HG03135 (cell line): ENCODE measurements around the gene MCRS1.
"Not testable (repeated sequence)": the region's sequence is repeated elsewhere in the genome, so short reads cannot be mapped to it uniquely, and the experiment has no call there.

Experiments
- ATAC-seq: cut with Tn5 transposase; IDR thresholded peaks from one replicate; pipeline ENCODE4 v1.9.1; 2021; ENCODE audit warnings: mild to moderate bottlenecking, moderate library complexity; ENCODE audit not compliant: unreplicated experiment

MCRS1 gene

DNA sequence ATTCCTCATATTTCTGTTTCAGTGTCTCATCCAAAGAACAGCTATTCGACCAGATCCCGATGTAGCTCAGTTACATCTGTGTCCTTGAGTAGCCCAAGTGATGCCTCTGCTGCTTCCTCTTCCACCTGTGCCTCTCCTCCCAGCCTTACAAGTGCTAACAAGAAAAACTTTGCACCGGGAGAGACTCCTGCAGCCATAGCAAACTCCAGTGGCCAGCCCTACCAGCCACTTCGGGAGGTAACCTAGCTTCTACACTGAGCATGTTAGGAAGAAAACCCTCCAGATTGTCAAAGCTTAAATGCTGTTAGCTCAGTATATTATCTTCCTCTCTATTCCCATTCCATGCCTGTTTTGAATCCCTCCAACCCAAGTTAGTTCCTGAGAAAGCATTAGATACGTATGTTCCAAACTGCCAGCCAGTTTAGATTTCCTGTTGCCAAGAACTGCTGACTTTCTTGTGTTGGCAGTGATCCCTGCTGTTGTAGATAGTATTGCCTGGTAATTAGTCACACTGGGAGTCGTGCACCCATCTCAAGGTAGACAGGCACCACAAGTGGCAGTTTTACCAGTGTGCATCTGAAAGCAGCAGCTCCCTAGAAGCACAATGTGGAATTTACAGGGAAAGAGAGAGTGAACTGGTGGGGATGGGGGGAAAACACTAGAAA is 43.1 kb downstream of the MCRS1 start:
- ATAC-seq, result no peak

DNA sequence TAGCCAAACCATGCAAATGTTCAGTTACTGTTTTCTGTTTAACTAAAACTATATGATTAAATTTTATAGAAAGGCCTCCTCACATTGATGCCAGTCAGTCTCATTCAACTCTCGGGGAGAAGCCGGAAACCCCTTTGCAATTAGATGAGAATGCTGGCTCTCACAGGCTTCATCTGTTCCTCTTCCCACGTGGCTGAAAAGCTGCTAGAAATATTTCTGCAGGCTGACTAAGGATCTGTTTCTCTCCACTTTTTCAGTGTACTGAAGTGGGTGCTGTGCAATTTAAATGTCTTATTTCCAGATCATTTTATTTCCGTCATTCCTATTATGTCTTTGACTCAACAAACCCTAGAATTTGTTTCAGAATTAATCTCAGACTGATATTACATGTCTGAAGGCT is 46.6 kb downstream of the MCRS1 start:
- ATAC-seq, result no peak

DNA sequence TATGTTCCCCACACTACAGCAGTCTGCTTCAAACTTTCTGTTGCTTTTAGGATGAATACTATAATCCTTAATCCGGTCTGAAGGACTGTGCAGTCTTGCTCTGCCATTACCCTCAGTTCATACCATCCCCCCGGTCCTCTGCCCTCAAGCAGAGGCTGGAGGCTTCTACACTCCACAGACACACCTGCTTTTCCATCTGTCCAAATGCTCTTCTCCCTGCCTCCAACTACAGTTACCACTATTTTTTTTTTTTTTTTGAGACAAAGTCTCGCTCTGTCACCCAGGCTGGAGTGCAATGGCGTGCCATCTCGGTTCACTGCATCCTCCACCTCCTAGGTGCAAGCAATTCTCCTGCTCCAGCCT is 48.4 kb downstream of the MCRS1 start:
- ATAC-seq, result no peak

DNA sequence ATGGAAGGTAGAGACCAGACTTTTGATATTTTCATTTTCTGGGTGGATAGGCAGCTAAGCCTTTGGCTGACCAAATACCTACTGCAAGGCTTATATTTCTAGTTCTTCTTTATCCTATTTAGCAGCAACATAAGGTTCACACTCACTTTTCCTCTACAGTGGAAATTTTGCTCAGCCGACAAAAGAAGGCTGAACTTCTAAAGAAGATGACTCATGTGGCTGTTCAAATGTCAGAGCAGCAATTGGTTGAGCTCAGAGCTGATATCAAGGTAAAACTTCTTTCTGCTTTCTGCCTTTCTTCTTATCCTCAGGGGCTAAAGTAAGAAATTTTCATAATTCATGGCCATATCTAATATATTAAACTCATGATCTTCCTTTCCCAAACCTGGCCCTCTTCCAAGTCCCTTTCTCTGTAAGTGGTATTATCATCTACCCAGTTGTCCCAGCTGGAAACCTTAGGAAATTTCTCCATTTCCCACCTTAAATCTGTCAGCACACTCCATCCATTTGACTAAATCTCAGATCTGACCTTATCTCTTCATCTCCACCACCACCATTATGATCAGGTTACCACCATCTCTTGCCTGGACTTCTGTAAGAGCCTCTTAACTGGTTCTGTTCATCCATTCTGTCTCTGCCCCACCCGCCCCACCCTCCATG is 48.9 kb downstream of the MCRS1 start:
- ATAC-seq, result no peak

DNA sequence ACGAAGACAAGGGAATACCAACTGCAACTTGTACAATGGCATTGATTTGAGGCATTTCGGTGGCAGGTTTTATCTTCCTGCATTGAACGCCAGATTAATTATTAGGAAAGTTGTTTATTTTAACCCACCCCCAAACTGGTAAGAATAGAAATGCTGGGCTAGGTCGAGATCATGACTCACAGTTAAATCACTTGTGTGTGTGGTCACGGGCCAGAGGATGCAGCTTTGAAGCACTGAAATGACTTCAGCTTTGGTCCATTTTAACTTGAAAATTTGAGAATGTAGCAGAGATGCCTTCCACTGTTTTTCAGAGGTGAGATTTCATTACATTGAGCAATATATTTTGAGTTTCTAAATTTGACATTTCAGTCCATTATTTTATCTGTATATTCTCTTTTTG is 52.7 kb downstream of the MCRS1 start:
- no peak for ATAC-seq

DNA sequence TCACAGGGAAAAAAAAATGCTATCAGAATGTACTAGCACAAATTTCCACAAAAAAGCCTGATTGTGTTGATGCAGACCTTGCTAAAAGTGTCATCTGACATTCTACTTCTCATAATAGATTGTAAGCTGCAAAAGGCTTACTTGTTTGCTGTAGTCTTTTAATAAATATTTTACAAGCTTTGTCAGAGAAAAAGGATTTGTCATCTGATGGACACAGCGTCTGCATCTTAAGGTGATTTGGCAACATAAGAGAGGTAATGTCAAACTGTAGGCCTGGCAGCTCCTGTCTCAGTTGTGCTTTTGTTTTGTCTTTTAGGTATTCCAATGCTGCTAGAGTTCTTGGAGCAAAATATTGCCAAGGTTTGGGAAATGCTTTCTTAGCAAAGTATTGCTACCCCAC is 55.4 kb downstream of the MCRS1 start:
- ATAC-seq, result no peak

DNA sequence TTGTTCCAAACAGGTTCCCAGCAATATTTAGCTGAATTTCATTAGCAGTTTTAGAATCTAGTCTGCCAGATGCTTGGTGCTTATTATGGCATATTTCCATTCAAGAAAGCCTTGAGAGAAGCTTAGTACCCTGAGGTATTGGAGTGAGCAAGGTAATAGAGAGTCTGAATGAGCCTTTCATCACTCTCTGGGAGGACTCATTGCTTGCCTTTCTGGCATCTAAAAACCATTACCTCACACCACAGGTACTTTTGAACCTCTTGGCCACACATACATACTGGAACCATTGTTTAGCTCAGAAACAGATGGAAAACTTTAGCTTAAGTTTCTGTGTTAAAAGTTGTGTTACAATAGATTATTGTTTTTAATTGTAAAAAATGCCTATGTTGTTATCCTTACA is 56.5 kb downstream of the MCRS1 start:
- ATAC-seq, result no peak

DNA sequence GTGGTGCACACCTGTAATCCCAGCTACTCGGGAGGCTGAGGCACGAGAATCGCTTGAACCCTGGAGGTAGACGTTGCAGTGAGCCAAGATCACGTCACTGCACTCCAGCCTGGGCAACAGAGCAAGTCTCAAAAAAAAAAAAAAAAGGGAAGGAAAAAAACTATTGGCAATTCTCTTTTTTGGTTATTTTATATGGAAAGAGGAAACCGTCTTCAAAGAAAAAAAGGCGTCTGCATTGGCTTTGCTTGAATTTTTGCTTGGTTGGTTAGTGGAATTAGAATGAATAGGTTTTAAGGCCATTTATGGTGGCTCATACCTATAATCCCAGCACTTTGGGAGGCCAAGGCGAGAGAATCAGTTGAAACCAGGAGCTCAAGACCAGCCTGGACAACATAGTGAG is 58.3 kb downstream of the MCRS1 start:
- ATAC-seq, result not testable (repeated sequence)
